Heart left ventricle (tissue), 16 donors: ENCODE data around the gene ZNF429. TPM values are rescaled to one million over a fixed set of nuclear protein-coding genes. Genes with fewer than 3 reads are reported as not detected.
"Not testable (repeated sequence)": the region's sequence is repeated elsewhere in the genome, so short reads cannot be mapped to it uniquely, and the experiment has no call there.

Experiments used
- ATAC-seq, 4 donors: fragments of 200-7000 bp; cut with Tn5 transposase; one replicate each; pipeline ENCODE4 v1.9.1; 2020 to 2022; ENCODE audit warnings: moderate library complexity in 4 of 4, mild to moderate bottlenecking in 3 of 4, moderate number of reproducible peaks in 1 of 4
- DNase-seq, 5 donors: peaks; one replicate each; pipeline ENCODE4 v3.0.0-alpha.2; 2020
- H3K27ac ChIP-seq, 12 donors: fragments of 200-600 bp; sonication (generic) in 4 of 12; one replicate each; pipeline versions ENCODE4 v1.5.0 to v1.8.0; 2016 to 2022; ENCODE audit warnings: mild to moderate bottlenecking in 2 of 12
- H3K27me3 ChIP-seq, 9 donors: fragments of 200-600 bp; sonication (generic) in 2 of 9; one replicate each; pipeline versions ENCODE4 v1.5.1 to v1.8.0; 2016 to 2022; ENCODE audit warnings: mild to moderate bottlenecking in 3 of 9
- H3K36me3 ChIP-seq, 9 donors: fragments of 200-600 bp; sonication (generic) in 2 of 9; one replicate each; pipeline versions ENCODE4 v1.5.0 to v1.8.0; 2018 to 2022; ENCODE audit warnings: mild to moderate bottlenecking in 2 of 9
- H3K4me1 ChIP-seq, 12 donors: fragments of 200-600 bp; sonication (generic) in 4 of 12; one replicate each; pipeline versions ENCODE4 v1.5.0 to v1.8.0; 2016 to 2022; ENCODE audit warnings: mild to moderate bottlenecking in 3 of 12
- H3K4me3 ChIP-seq, 12 donors: fragments of 200-600 bp; sonication (generic) in 4 of 12; one replicate each; pipeline versions ENCODE4 v1.5.0 to v1.8.0; 2017 to 2022; ENCODE audit warnings: mild to moderate bottlenecking in 9 of 12, moderate library complexity in 4 of 12
- H3K9me3 ChIP-seq, 12 donors: fragments of 200-600 bp; sonication (generic) in 4 of 12; one replicate each; pipeline versions ENCODE4 v1.5.0 to v1.8.0; 2016 to 2022; ENCODE audit warnings: mild to moderate bottlenecking in 1 of 12
- POLR2A ChIP-seq, 2 donors: fragments of 450-650 bp; IDR thresholded peaks; one replicate each; pipeline ENCODE4 v1.6.1; 2017; ENCODE audit warnings: antibody characterized with exemption in 2 of 2, mild to moderate bottlenecking in 2 of 2, moderate library complexity in 2 of 2
- WGBS, 4 donors: extraction: QIAGEN DNeasy Blood & Tissue Kit in 2 of 4; methylation state at CpG; one replicate each; pipeline versions ENCODE4 v1.1.5 to v1.1.7; 2013 to 2018; 5-methylcytosine and 5-hydroxymethylcytosine counted together
- intact Hi-C, 10 donors: fragments of 100-400 bp; cut with DNase I; formaldehyde crosslinking; loops; one replicate each; pipeline versions ENCODE4 v1.11.1 to v1.14.2; 2022
- polyA plus RNA-seq, 2 donors: library from polyadenylated mRNA; stranded (reverse); fragments of 200-250 nt; gene quantifications; one replicate each; pipeline ENCODE4 v1.2.3, GENCODE V29; 2013
- total RNA-seq, 9 donors: library from RNA; depleted of rRNA in 2 of 9; stranded (reverse); fragments of >200 nt in 2 of 9; fragmentation: NEBNext Ultra II Directional in 3 of 9; extraction: Animal tissue kit (Norgen Biotek cat#: 25700) in 3 of 9; gene quantifications; one replicate each; pipeline versions ENCODE4 v1.1.0 to v1.2.4, GENCODE V29; 2016 to 2023
- TF ChIP-seq, protein P1 (sequence below), 12 donors: fragments of 200-600 bp; sonication (generic) in 4 of 12; IDR thresholded peaks; one replicate each; pipeline versions ENCODE4 v1.5.0 to v1.8.0; 2018 to 2022; ENCODE audit warnings: antibody characterized with exemption in 12 of 12, mild to moderate bottlenecking in 5 of 12
- donor health status: ischemic (EF 13 %, LVEDD 7.1; RV severe dilation, severe dysfunction).
- donor health status: healthy with polysubstance abuse.
- donor health status: DM: no; HTN: yes; CAD: no.
- donor health status: DM: no; HTN: no; CAD: no.
- donor health status: ischemic (EF 25% LVEDD 6.9; RV normal size, moderate dysfunction).
- donor health status: ischemic (EF 25% LVEDD 5.7; RV mildly dilated, moderate dysfunction).
- donor health status: healthy.
- donor health status: DM: yes; HTN: yes; CAD: no.
- donor health status: ischemic (EF 35%, LVEDD 5.7; RV mildly dilated, moderate dysfunction).
- donor health status: nonischemic (EF 11% LVEDD 7.7; RV severe dilation, severe dysfunction).
- donor health status: DM: yes; HTN: yes; CAD: no.
- donor health status: PGD.
- donor health status: ischemic (EF 29% LVEDD 5.4; RV normal size, mild dysfunction).
- donor health status: nonischemic (EF 23%, LVEDD 6.1; RV moderate dilation, normal function).

ZNF429 gene
- total and polyA plus RNA-seq, 11 donors: 4.5 to 10.1 (median 8.2) TPM

DNA sequence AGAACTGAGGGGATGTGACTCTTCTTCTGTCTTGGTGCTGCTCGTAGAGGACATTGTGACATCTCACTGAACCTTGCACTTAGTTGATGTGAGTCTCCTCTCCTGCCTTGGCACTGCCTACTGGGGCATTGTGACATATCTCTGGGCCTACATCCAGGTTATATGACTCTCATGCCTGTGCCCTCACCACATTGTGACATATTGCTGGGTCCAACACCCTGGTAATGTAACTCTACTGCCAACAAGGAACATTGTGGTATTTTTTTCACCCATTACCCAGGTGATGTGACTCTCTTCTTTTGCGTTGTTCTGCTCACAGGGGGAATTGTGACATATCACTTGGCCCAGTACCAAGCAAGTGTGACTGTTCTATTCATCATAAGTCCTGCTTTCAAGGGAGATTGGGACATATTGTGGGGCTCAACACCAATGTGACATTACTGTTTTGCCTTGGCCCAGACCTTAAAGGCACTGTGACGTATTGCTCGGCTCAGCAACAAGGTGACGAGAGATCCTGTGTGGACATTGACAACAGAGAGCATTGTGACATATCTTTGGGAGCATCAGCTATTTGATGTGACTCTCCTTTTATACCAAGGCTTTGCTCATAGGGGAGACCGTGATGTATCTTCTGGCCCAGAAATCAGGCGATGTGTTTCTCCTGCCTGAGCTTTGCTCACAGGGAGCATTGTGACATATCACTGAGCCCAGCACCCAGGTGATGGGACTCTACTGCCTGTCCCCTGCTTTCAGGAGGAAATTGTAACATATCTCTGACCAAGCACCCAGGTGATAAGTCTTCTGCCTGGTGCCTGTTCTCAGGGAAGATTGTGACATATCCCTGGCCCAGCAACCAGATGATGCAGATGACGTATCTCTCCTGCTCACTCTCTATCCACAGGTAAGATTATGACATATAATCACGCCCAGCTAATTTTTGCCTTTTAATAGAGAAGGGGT is 12.2 kb upstream of the ZNF429 start:
- Histone ChIP-seq H3K36me3 (no peaks in the 10 kb centered on the region), H3K4me3 (no peak overlapping the region), H3K4me1 (no peaks in the 10 kb centered on the region), H3K9me3 (no peaks in the 10 kb centered on the region), H3K27ac (no peak overlapping the region), H3K27me3 (no peaks in the 10 kb centered on the region)
- DNase-seq (no peak), ATAC-seq (peak in 3 of 4 donors; percentile 47 to 75 (median 54))
- intact Hi-C loops: no loop called here
- 88 to 96% (median 93%) methylated on average over 8 to 9 of the region's 9 CpGs for WGBS, 4 donors
- TF ChIP-seq, protein P1, sequence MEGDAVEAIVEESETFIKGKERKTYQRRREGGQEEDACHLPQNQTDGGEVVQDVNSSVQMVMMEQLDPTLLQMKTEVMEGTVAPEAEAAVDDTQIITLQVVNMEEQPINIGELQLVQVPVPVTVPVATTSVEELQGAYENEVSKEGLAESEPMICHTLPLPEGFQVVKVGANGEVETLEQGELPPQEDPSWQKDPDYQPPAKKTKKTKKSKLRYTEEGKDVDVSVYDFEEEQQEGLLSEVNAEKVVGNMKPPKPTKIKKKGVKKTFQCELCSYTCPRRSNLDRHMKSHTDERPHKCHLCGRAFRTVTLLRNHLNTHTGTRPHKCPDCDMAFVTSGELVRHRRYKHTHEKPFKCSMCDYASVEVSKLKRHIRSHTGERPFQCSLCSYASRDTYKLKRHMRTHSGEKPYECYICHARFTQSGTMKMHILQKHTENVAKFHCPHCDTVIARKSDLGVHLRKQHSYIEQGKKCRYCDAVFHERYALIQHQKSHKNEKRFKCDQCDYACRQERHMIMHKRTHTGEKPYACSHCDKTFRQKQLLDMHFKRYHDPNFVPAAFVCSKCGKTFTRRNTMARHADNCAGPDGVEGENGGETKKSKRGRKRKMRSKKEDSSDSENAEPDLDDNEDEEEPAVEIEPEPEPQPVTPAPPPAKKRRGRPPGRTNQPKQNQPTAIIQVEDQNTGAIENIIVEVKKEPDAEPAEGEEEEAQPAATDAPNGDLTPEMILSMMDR (IDR thresholded peaks at IDR 0.05): no peak
- TF ChIP-seq POLR2A (IDR thresholded peaks at IDR 0.05): no peak

DNA sequence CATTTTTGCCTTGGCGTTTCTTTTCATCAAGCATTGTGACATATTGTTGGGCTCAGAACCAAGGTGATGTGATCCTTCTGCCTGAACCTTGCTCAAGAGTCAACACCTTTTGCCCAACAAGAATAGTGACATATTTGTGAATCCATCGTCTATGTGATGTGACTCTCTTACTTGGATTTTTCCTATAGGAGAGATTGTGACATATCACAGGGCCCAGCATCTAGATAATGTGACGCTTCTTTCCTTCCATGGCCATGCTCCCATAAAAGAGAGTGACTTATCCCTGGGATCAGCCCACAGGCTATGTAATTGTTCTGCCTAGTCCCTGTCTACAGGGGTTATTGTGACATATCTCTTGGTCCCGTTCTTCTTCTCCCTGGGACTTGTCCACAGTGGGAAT is 8.5 kb upstream of the ZNF429 start:
- TF ChIP-seq, protein P1 (IDR thresholded peaks at IDR 0.05): no peak
- no peak for TF ChIP-seq POLR2A (IDR thresholded peaks at IDR 0.05)
- Histone ChIP-seq H3K27me3 (no peaks in the 10 kb centered on the region), H3K9me3 (no peaks in the 10 kb centered on the region), H3K36me3 (no peaks in the 10 kb centered on the region), H3K4me3 (no peak overlapping the region), H3K27ac (no peak overlapping the region), H3K4me1 (no peaks in the 10 kb centered on the region)
- WGBS, 4 donors: 89 to 94% (median 93%) methylated on average over 4 of the region's 4 CpGs
- intact Hi-C loops: no loop called here
- no peak for DNase-seq
- no peak for ATAC-seq

DNA sequence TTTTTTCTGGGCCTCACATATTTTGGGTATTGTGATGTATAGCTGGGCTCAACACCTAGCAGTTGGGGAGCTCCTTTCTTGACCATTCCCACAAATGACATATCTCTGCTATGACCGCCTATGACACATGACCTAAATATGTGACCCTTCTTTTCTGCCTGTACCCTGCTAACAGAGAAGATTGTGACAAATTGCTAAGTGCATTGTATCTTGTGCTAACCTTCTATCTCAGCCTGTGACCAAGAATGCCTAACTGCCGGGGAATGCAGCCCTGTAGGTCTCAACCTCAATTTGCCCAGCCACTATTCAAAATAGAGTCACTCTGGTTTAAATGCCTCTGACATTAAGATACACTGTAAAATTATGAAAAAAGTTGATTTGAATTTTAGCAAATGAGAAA is 6.8 kb upstream of the ZNF429 start:
- no peak overlapping the region for H3K27ac ChIP-seq
- no peaks in the 10 kb centered on the region for H3K27me3 ChIP-seq
- intact Hi-C loops: no loop called here

DNA sequence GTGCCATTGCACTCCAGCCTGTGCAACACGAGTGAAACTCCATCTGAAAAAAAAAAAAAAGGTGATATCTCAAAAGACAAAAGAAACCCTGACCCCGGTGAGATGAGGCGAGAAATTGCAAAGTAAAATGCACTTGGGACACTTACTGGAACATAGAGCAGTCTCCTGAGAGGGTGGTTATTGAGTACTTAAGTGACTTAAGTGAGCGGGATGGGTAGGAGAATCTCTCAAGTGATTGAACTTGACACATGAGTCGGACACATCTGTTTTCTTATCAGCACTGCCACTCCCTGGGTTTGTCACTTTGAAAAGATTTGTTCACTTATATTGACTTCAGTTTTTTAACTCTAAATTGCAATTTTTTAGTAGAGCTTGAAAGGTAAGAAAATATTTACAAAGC is 2.8 kb downstream of the ZNF429 start:
- ATAC-seq (no peak), DNase-seq (no peak)
- H3K27me3 ChIP-seq: no peaks in the 10 kb centered on the region
- intact Hi-C loops: loop anchor here in 2 of 10 donors (5.0 to 10.0 kb wide), 4 partner anchors 57 to 327 kb away; partner anchors contain the start of genes ZNF100 (in 1 of the 2) and ZNF43 (in 1 of the 2)
- no peak for TF ChIP-seq POLR2A (IDR thresholded peaks at IDR 0.05)
- TF ChIP-seq, protein P1 (IDR thresholded peaks at IDR 0.05): no peak
- WGBS, 4 donors: 62 to 79% (median 72%) methylated on average over 5 of the region's 5 CpGs
- H3K4me1 ChIP-seq: peaks cover 0 to 38% (median 22%) of the 10 kb centered on the region in 12 donors
- H3K36me3 ChIP-seq: peaks cover 0 to 12% (median 0%) of the 10 kb centered on the region in 9 donors
- no peak overlapping the region for H3K4me3 ChIP-seq
- peaks cover 0 to 6% (median 0%) of the 10 kb centered on the region in 12 donors for H3K9me3 ChIP-seq
- no peak overlapping the region for H3K27ac ChIP-seq

More for the DNA sequence above, 6.8 kb upstream of the ZNF429 start:
- ATAC-seq (no peak), DNase-seq (no peak)
- Histone ChIP-seq H3K4me3 (no peak overlapping the region), H3K36me3 (no peaks in the 10 kb centered on the region), H3K9me3 (no peaks in the 10 kb centered on the region), H3K4me1 (no peaks in the 10 kb centered on the region)
- WGBS, 4 donors: 69 to 98% (median 88%) methylated on average over 2 of the region's 2 CpGs
- TF ChIP-seq, protein P1 (IDR thresholded peaks at IDR 0.05): no peak
- TF ChIP-seq POLR2A (IDR thresholded peaks at IDR 0.05): no peak

DNA sequence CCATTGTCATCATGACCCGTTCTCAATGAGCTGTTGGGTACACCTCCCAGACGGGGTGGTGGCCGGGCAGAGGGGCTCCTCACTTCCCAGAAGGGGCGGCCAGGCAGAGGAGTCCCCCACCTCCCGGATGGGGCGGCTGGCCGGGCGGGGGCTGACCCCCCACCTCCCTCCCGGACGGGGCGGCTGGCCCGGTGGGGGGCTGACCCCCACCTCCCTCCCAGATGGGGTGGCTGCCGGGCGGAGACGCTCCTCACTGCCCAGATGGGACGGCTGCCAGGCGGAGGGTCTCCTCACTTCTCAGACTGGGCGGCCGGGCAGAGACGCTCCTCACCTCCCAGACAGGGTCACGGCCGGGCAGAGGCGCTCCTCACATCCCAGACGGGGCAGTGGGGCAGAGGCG is 5.7 kb downstream of the ZNF429 start:
- WGBS, 4 donors: 83 to 100% (median 92%) methylated on average over 5 to 24 of the region's 25 CpGs
- peak in 1 of 5 donors; percentile 51 for DNase-seq
- ATAC-seq, H3K27ac ChIP-seq, intact Hi-C loops, H3K27me3 ChIP-seq, H3K4me3 ChIP-seq: not testable (repeated sequence)
- Histone ChIP-seq H3K4me1 (peaks cover 0 to 33% (median 19%) of the 10 kb centered on the region in 12 donors), H3K9me3 (peaks cover 0 to 20% (median 0%) of the 10 kb centered on the region in 12 donors), H3K36me3 (peaks cover 0 to 12% (median 0%) of the 10 kb centered on the region in 9 donors)

DNA sequence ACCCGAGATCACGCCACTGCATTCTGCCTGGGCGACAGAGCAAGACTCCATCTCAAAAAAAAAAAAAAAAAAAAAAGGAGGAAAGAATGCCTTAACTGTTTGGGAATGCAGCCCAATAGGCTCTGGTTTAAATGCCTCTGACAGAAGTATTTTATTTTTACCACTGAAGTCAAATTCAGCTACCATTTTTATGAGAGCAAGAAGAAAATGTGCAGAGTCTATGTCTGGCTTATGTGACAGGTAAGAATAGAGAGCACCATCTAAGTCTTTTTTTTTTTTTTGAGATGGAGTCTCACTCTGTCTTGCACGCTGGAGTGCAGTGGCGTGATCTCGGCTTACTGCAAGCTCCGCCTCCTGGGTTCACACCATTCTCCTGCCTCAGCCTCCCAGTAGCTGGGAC is 7.2 kb downstream of the ZNF429 start:
- DNase-seq, H3K27me3 ChIP-seq, intact Hi-C loops, ATAC-seq, H3K36me3 ChIP-seq, H3K4me3 ChIP-seq, H3K27ac ChIP-seq: not testable (repeated sequence)
- H3K9me3 ChIP-seq: peaks cover 0 to 36% (median under 1%) of the 10 kb centered on the region in 12 donors
- WGBS, 4 donors: 92 to 98% (median 94%) methylated on average over 7 of the region's 7 CpGs
- peaks cover 0 to 22% (median 9%) of the 10 kb centered on the region in 12 donors for H3K4me1 ChIP-seq
